Neural cell (in vitro differentiated cells): Measurements from ENCODE around the gene SLC2A2. TPM values are rescaled to one million over a fixed set of nuclear protein-coding genes. Genes with fewer than 3 reads are reported as not detected.

Experiments used
- H2AFZ ChIP-seq: fragments of 200-600, 300-800 bp; sonication (generic), shearing (Covaris generic); 2 replicates; pipeline ENCODE4 v1.6.0; 2014; ENCODE audit warnings: low read depth, mild to moderate bottlenecking, antibody characterized with exemption, low read length, moderate library complexity
- H3F3A ChIP-seq: fragments of 200-600 bp; shearing (Covaris generic); 2 replicates; pipeline ENCODE4 v1.6.1; 2016; ENCODE audit warnings: mild to moderate bottlenecking, moderate library complexity, mixed read lengths, antibody characterized with exemption, low read length; ENCODE audit not compliant: insufficient read depth, poor library complexity, severe bottlenecking
- H3K27ac ChIP-seq: fragments of 200-600, 300-800 bp; sonication (generic), shearing (Covaris generic); 2 replicates; pipeline ENCODE4 v1.5.1; 2014; ENCODE audit warnings: mild to moderate bottlenecking, low read length, moderate library complexity
- H3K27me3 ChIP-seq: fragments of 300-800, 200-600 bp; sonication (generic), shearing (Covaris generic); 2 replicates; pipeline ENCODE4 v1.6.0; 2014; ENCODE audit warnings: mild to moderate bottlenecking, low read depth, low read length, moderate library complexity; ENCODE audit not compliant: insufficient read depth
- H3K36me3 ChIP-seq: fragments of 300-800, 200-600 bp; sonication (generic), shearing (Covaris generic); 2 replicates; pipeline ENCODE4 v1.5.1; 2014; ENCODE audit warnings: mild to moderate bottlenecking, antibody characterized with exemption, low read length, moderate library complexity; ENCODE audit not compliant: insufficient read depth
- H3K4me2 ChIP-seq: fragments of 300-800, 200-600 bp; sonication (generic), shearing (Covaris generic); 2 replicates; pipeline ENCODE4 v1.6.0; 2014; ENCODE audit warnings: mild to moderate bottlenecking, low read length
- H3K4me3 ChIP-seq: fragments of 300-800, 200-600 bp; sonication (generic), shearing (Covaris generic); 2 replicates; pipeline ENCODE4 v1.5.1; 2014; ENCODE audit warnings: mild to moderate bottlenecking, low read length, moderate library complexity
- H3K79me2 ChIP-seq: fragments of 200-600 bp; shearing (Covaris generic); replicated peaks from 2 replicates; pipeline ENCODE4 v1.6.0; 2014; ENCODE audit warnings: mild to moderate bottlenecking, low read length, moderate library complexity; ENCODE audit not compliant: insufficient read depth
- H3K9ac ChIP-seq: fragments of 300-800, 200-600 bp; sonication (generic), shearing (Covaris generic); 2 replicates; pipeline ENCODE4 v1.6.1; 2016; ENCODE audit warnings: mild to moderate bottlenecking, low read length, mixed read lengths
- H3K9me2 ChIP-seq: fragments of 200-600 bp; shearing (Covaris generic); 2 replicates; pipeline ENCODE4 v1.6.1; 2016; ENCODE audit warnings: mild to moderate bottlenecking, low read length, mixed read lengths; ENCODE audit not compliant: insufficient read depth
- H3K9me3 ChIP-seq: fragments of 200-600, 300-800 bp; sonication (generic), shearing (Covaris generic); 2 replicates; pipeline ENCODE4 v1.6.1; 2016; ENCODE audit warnings: mild to moderate bottlenecking, mixed run types, low read length, moderate library complexity, mixed read lengths
- H4K20me1 ChIP-seq: fragments of 200-600 bp; shearing (Covaris generic); 2 replicates; pipeline ENCODE4 v1.6.1; 2016; ENCODE audit warnings: mild to moderate bottlenecking, mixed run types; ENCODE audit not compliant: insufficient read depth
- CTCF ChIP-seq: fragments of 450-650 bp; IDR thresholded peaks from 2 replicates; pipeline ENCODE4 v1.5.1; 2014; ENCODE audit warnings: antibody characterized with exemption, mild to moderate bottlenecking, moderate library complexity; ENCODE audit not compliant: poor library complexity, severe bottlenecking
- EP300 ChIP-seq: fragments of 450-650 bp; conservative IDR thresholded peaks from 2 replicates; pipeline ENCODE4 v1.6.1; 2014; ENCODE audit warnings: antibody characterized with exemption, mild to moderate bottlenecking, moderate library complexity; ENCODE audit not compliant: poor library complexity, severe bottlenecking
- EZH2 ChIP-seq: fragments of 200-600, 300-800 bp; shearing (Covaris generic), sonication (generic); IDR thresholded peaks from 2 replicates; pipeline ENCODE4 v1.6.1; 2014; ENCODE audit warnings: antibody characterized with exemption, low read length, borderline replicate concordance, mild to moderate bottlenecking; ENCODE audit not compliant: insufficient read depth, poor library complexity, severe bottlenecking
- MXI1 ChIP-seq: fragments of 450-650 bp; conservative IDR thresholded peaks from 2 replicates; pipeline ENCODE4 v1.6.1; 2014; ENCODE audit warnings: antibody characterized with exemption, mild to moderate bottlenecking; ENCODE audit not compliant: poor library complexity, severe bottlenecking
- POLR2AphosphoS5 ChIP-seq: IDR thresholded peaks from 2 replicates; pipeline ENCODE4 v1.6.1; 2012
- RAD21 ChIP-seq: fragments of 450-650 bp; conservative IDR thresholded peaks from 2 replicates; pipeline ENCODE4 v1.6.1; 2014; ENCODE audit warnings: antibody characterized with exemption, mild to moderate bottlenecking, moderate library complexity
- REST ChIP-seq: IDR thresholded peaks from 2 replicates; pipeline ENCODE4 v1.6.1; 2012; ENCODE audit warnings: borderline replicate concordance
- SMC3 ChIP-seq: fragments of 450-650 bp; conservative IDR thresholded peaks from 2 replicates; pipeline ENCODE4 v1.6.1; 2014; ENCODE audit warnings: antibody characterized with exemption, mild to moderate bottlenecking, moderate library complexity; ENCODE audit not compliant: poor library complexity
- TAF1 ChIP-seq: IDR thresholded peaks from 2 replicates; pipeline ENCODE4 v1.6.1; 2012; ENCODE audit warnings: low read depth
- polyA plus RNA-seq: library from polyadenylated mRNA; depleted of rRNA; stranded (reverse); fragments of >200 nt; gene quantifications from 2 replicates; pipeline ENCODE4 v1.2.3, GENCODE V29; 2014

The SLC2A2 gene
- polyA plus RNA-seq, 1 donor from 2014 or later, result not detected

- no peak for TF ChIP-seq SMC3
Observed at GRCh38 chr3:170982733-170983132, 43.8 kb downstream of the SLC2A2 start (continued).

- no peaks in the 10 kb centered on the region for H3K36me3 ChIP-seq
Observed at GRCh38 chr3:170980399-170980798, 46.1 kb downstream of the SLC2A2 start.

More at GRCh38 chr3:170980399-170980798, 46.1 kb downstream of the SLC2A2 start:
- Histone ChIP-seq H3K27me3 (no peaks in the 10 kb centered on the region), H3K27ac (no peak overlapping the region), H3K9me2 (no peaks in the 10 kb centered on the region), H3K9ac (no peak overlapping the region), H3K9me3 (peaks cover 3% of the 10 kb centered on the region), H4K20me1 (no peaks in the 10 kb centered on the region), H3K79me2 (no peaks in the 10 kb centered on the region), H2AFZ (no peak overlapping the region), H3K4me2 (no peak overlapping the region), H3K4me3 (no peak overlapping the region), H3F3A (no peaks in the 10 kb centered on the region)
- TF ChIP-seq SMC3 (no peak), EP300 (no peak), REST (no peak), POLR2AphosphoS5 (no peak), EZH2 (no peak), CTCF (no peak), MXI1 (no peak), RAD21 (no peak), TAF1 (no peak)
